Ramos (cell line): Measurements from ENCODE around the gene ADNP2.

Source experiments
- in situ Hi-C: fragments of 300-500 bp; cut with MboI; formaldehyde crosslinking; loops from one replicate; pipeline ENCODE4 v1.14.3; 2022; ENCODE audit warnings: low sequenced_read_pairs; ENCODE audit not compliant: unreplicated experiment

Gene ADNP2

DNA sequence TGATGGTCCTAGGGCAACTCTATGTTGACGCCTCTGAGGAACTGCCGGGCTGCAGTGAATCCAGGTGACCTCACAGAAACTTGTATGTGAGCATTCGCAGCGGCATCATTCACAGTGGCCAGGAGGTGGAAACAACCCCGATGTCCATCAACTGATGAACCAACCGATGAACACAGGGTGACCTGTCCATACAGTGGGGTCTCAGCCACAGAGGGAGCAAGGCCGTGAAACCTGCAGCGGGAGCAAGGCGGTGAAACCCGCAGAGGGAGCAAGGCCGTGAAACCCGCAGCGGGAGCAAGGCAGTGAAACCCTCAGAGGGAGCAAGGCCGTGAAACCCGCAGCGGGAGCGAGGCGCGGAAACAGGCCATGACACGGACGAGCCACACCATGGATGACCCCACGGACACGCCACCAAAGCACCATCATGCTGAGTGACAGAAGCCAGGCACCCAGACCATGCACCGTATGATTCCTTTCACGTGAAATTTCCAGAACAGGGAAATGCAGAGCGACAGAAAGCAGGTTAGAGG, 75.2 kb downstream of the ADNP2 start:
- in situ Hi-C loops, result no loop called here

DNA sequence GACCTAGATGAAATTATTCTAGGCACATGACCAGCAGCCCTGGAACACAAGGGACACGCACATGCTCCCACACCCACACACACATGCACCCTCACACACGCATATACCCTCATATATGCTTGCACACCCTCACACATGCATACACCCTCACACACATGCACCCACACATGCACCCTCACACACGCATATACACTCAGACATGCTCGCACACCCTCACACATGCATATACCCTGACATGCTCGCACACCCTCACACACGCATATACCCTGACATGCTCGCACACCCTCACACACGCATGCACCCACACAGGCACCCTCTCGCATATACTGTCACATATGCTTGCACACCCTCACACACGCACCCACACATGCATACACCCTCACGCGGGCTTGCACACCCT, 76.5 kb downstream of the ADNP2 start:
- in situ Hi-C loops, result no loop called here

DNA sequence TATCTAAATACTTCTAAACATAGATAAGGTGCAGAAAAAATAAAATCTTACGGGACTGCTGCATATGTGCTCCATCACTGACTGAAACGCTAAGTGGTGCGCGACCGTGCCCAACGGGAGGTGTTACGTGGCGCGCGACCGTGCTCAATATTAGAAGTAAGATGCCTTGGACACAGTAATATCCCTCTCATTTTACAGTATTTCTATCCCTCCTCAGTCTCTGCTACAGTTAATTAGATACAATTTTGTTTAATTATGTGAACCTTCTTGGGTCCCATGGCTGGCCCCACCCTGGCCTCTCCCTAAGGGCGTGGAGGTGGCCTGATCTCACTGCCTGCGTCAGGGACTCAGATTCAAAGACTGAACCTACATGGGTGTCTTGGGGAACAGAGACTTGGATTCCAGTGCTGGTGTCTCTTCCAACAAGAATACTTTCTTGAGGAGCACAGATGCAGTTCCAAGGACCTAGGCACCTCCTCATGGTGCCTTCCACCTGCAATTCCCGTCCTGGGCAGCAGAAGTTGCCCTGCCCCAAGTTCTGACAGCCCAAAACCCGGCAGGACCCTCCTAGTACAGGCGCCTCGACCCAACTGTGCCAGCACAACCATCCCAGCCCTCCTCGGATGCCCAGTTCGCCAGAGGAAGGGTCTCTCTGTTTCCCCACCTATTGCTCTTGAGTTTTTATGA, 79.0 kb downstream of the ADNP2 start:
- in situ Hi-C loops, result no loop called here

DNA sequence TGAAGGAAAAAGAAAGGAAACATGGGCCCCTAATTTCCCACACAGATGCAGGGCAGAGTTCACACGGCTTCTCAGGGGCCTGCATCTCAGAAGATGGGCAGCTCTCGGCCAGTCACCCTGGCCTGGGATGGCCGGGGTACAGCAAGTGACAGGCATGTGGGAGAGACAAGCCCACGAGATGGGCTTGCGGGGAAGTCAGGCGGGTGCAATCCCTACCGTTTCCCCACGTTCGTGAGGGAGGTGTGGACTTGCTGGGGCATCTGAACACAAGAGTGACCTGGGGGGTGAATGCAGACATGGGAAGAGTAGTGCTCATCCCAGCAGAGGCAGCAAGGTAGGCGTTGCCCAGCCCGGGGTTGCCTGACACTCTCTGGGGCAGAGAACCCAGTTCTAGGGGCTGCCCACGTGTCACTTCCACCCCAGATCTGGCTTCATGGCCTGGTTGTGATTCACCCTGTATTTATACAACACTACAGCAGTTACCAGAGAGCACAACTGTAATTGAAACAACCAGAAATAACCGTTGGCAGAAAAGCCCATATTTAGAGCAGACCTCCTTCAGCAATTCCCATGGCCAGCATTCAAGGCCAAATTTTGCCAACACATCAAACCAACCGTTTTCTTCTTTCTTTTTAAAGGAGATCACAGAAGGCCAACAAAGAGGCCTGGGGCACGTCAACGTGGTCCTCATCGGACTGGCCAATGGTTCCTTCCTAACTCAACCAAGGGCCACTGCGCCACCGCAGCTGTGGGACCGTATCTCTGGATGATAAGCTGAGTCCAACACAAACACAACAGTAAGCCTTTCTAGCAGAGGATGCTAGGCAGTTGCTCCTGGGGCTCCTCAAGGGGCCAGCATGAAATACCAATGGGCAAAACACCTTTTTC, 79.8 kb downstream of the ADNP2 start:
- in situ Hi-C loops, result no loop called here

DNA sequence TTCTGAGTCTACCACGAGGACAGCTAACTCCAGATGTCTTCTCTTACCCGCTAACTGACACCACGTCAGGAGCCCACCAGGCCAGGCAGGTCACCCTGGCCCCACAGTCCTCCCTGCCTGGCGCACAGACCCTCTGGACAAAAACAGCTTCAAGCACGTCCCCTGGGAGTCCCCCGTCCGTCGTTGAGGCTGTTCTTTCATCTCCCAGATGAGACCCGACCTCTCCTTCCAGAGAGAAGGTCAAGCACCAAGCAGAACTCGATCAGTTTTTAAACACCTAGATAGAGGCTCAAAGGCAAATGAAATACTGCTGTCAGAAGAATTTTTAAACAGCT, 80.4 kb downstream of the ADNP2 start:
- in situ Hi-C loops, result no loop called here
